Activated CD8-positive, alpha-beta T cell treated with anti-CD3 and anti-CD28 coated beads for 36 hours (primary cell): ENCODE results near the gene OR2T8. TPM values are rescaled to one million over a fixed set of nuclear protein-coding genes. Genes with fewer than 3 reads are reported as not detected.

Experiments
- ATAC-seq: fragments of 200-7000 bp; cut with Tn5 transposase; one replicate; pipeline ENCODE4 v1.10.0; 2021; ENCODE audit warnings: mild to moderate bottlenecking, moderate library complexity
- CTCF ChIA-PET: fragments of 350-600 bp; sonication (Branson Sonifier 250); formaldehyde crosslinking; loops from one replicate; lab custom pipeline; 2021; ENCODE audit warnings: antibody characterized with exemption; lab: Charles Lee
- POLR2A ChIA-PET: fragments of 350-600 bp; sonication (Branson Sonifier 250); formaldehyde crosslinking; loops from one replicate; lab custom pipeline; 2021; ENCODE audit warnings: antibody characterized with exemption; lab: Charles Lee
- DNase-seq: peaks from one replicate; pipeline ENCODE4 v3.0.0-alpha.2; 2020
- H3K27ac Mint-ChIP-seq: one replicate; pipeline ENCODE4 v1.8.0; 2021; ENCODE audit warnings: mild to moderate bottlenecking, mixed read lengths
- H3K27me3 Mint-ChIP-seq: one replicate; pipeline ENCODE4 v1.8.0; 2021; ENCODE audit warnings: mixed read lengths
- H3K36me3 Mint-ChIP-seq: one replicate; pipeline ENCODE4 v1.8.0; 2021; ENCODE audit warnings: low read depth, mixed read lengths
- H3K4me1 Mint-ChIP-seq: one replicate; pipeline ENCODE4 v1.8.0; 2021; ENCODE audit warnings: low read depth, mixed read lengths
- H3K4me3 Mint-ChIP-seq: one replicate; pipeline ENCODE4 v1.8.0; 2021; ENCODE audit warnings: mild to moderate bottlenecking, moderate library complexity, mixed read lengths
- H3K9me3 Mint-ChIP-seq: one replicate; pipeline ENCODE4 v1.8.0; 2021; ENCODE audit warnings: mixed read lengths
- CTCF ChIP-seq: fragments of 200-600 bp; IDR thresholded peaks from one replicate; pipeline ENCODE4 v1.8.0; 2022; ENCODE audit warnings: antibody characterized with exemption, mild to moderate bottlenecking
- intact Hi-C: fragments of 100-400 bp; cut with micrococcal nuclease; formaldehyde crosslinking; loops from one replicate; pipeline ENCODE4 v1.10.0; 2022
- total RNA-seq, 2 experiments: library from RNA; stranded (reverse); gene quantifications; one replicate each; pipeline ENCODE4 v1.2.3, GENCODE V29; 2021

OR2T8 gene
- total RNA-seq, 2 experiments from 2014 or later, result not detected

GRCh38 chr1:247966532-247967204, 46.6 kb downstream of the OR2T8 start:
- no peak for TF ChIP-seq CTCF
- H3K9me3 Mint-ChIP-seq, result peaks cover 5% of the 10 kb centered on the region
- no peak overlapping the region for H3K4me3 Mint-ChIP-seq
- no peak for ATAC-seq
- peaks cover 9% of the 10 kb centered on the region for H3K36me3 Mint-ChIP-seq
- ChIA-PET CTCF (interaction anchor here (0.6 kb wide), 1 partner anchor 42 kb away, joined by 3 read pairs; no protein-coding TSS in a partner anchor), POLR2A (no interaction called here)
- H3K27ac Mint-ChIP-seq, result no peak overlapping the region
- H3K27me3 Mint-ChIP-seq, result no peaks in the 10 kb centered on the region
- H3K4me1 Mint-ChIP-seq, result peaks cover 14% of the 10 kb centered on the region
- DNase-seq, result no peak
- intact Hi-C loops, result no loop called here

Other genes starting within 250 kb of the OR2T8 start
- gene OR13G1, start 240.5 kb upstream of the OR2T8 start, total RNA-seq, result not detected
- gene OR6F1, start 203.6 kb upstream of the OR2T8 start, total RNA-seq, result not detected
- gene OR14K1, start 181.6 kb upstream of the OR2T8 start, total RNA-seq, result not detected
- gene OR14A2, start 172.1 kb upstream of the OR2T8 start, total RNA-seq, result not detected
- not detected for gene OR1C1, start 159.7 kb upstream of the OR2T8 start, total RNA-seq
- not detected for gene OR14A16, start 96.1 kb upstream of the OR2T8 start, total RNA-seq
- gene OR11L1, start 78.4 kb upstream of the OR2T8 start, total RNA-seq, result not detected
- gene TRIM58, start 63.1 kb upstream of the OR2T8 start, total RNA-seq, result under 1 TPM in 1 of 2 experiments, not detected in 1; 0.11 TPM
- gene OR2W3, start 24.7 kb upstream of the OR2T8 start, total RNA-seq, result not detected
- gene OR2AJ1, start 4.6 kb downstream of the OR2T8 start, total RNA-seq, result not detected
- gene OR2L8, start 28.6 kb downstream of the OR2T8 start, total RNA-seq, result under 1 TPM; 0.29 to 0.34 TPM
- not detected for gene OR2AK2, start 45.0 kb downstream of the OR2T8 start, total RNA-seq
- not detected for gene OR2L5, start 93.4 kb downstream of the OR2T8 start, total RNA-seq
- gene OR2L2, start 109.8 kb downstream of the OR2T8 start, total RNA-seq, result under 1 TPM in 1 of 2 experiments, not detected in 1; 0.07 TPM
- gene OR2L3, start 126.6 kb downstream of the OR2T8 start, total RNA-seq, result not detected
- gene OR2L13, start 174.9 kb downstream of the OR2T8 start, total RNA-seq, result not detected
- gene OR2M5, start 224.9 kb downstream of the OR2T8 start, total RNA-seq, result not detected